T-helper 1 cell treated with Interleukin-12 subunit alpha and Interleukin-12 subunit beta and Interleukin-4 antibody, amounts not matched to agents 30 μg/mL and 1 μg/mL, for 36 hours (primary cell): ENCODE results near the gene TSSK6.

Experiments used
- H3K27ac Mint-ChIP-seq: one replicate; pipeline ENCODE4 v1.8.0; 2021; ENCODE audit warnings: mild to moderate bottlenecking, mixed read lengths
- H3K27me3 Mint-ChIP-seq: one replicate; pipeline ENCODE4 v1.8.0; 2021; ENCODE audit warnings: low read depth, mixed read lengths
- H3K36me3 Mint-ChIP-seq: one replicate; pipeline ENCODE4 v1.8.0; 2021; ENCODE audit warnings: low read depth, mixed read lengths
- H3K4me1 Mint-ChIP-seq: one replicate; pipeline ENCODE4 v1.8.0; 2021; ENCODE audit warnings: low read depth, mixed read lengths
- H3K4me3 Mint-ChIP-seq: one replicate; pipeline ENCODE4 v1.8.0; 2021; ENCODE audit warnings: mild to moderate bottlenecking, moderate library complexity, mixed read lengths
- H3K9me3 Mint-ChIP-seq: one replicate; pipeline ENCODE4 v1.8.0; 2021; ENCODE audit warnings: mixed read lengths

TSSK6 gene

GRCh38 chr19:19549804-19550464 lies 34.6 kb upstream of the TSSK6 start:
- H3K9me3 Mint-ChIP-seq: no peaks in the 10 kb centered on the region
- H3K27me3 Mint-ChIP-seq: no peaks in the 10 kb centered on the region
- no peak overlapping the region for H3K27ac Mint-ChIP-seq
- H3K4me3 Mint-ChIP-seq: no peak overlapping the region
- H3K4me1 Mint-ChIP-seq: peaks cover 3% of the 10 kb centered on the region
- no peaks in the 10 kb centered on the region for H3K36me3 Mint-ChIP-seq

- no peaks in the 10 kb centered on the region for H3K9me3 Mint-ChIP-seq
- no peaks in the 10 kb centered on the region for H3K27me3 Mint-ChIP-seq
- no peaks in the 10 kb centered on the region for H3K36me3 Mint-ChIP-seq
- H3K4me3 Mint-ChIP-seq: no peak overlapping the region
- no peaks in the 10 kb centered on the region for H3K4me1 Mint-ChIP-seq
- peak overlapping the region; percentile 45 for H3K27ac Mint-ChIP-seq
These were observed 33.8 kb upstream of the TSSK6 start for GRCh38 chr19:19548915-19549759.

- Mint-ChIP-seq H3K27ac (no peak overlapping the region), H3K27me3 (no peaks in the 10 kb centered on the region)
These were observed 32.5 kb upstream of the TSSK6 start for GRCh38 chr19:19547674-19548336.

GRCh38 chr19:19546751-19547162 lies 31.4 kb upstream of the TSSK6 start:
- peaks cover 3% of the 10 kb centered on the region for H3K4me1 Mint-ChIP-seq
- H3K36me3 Mint-ChIP-seq: no peaks in the 10 kb centered on the region
- no peak overlapping the region for H3K4me3 Mint-ChIP-seq
- no peak overlapping the region for H3K27ac Mint-ChIP-seq
- H3K9me3 Mint-ChIP-seq: no peaks in the 10 kb centered on the region
- H3K27me3 Mint-ChIP-seq: no peaks in the 10 kb centered on the region

More at GRCh38 chr19:19547674-19548336, 32.5 kb upstream of the TSSK6 start:
- Mint-ChIP-seq H3K9me3 (no peaks in the 10 kb centered on the region), H3K4me3 (no peak overlapping the region), H3K4me1 (no peaks in the 10 kb centered on the region), H3K36me3 (no peaks in the 10 kb centered on the region)

GRCh38 chr19:19545707-19546106 lies 30.4 kb upstream of the TSSK6 start:
- no peak overlapping the region for H3K4me3 Mint-ChIP-seq
- no peak overlapping the region for H3K27ac Mint-ChIP-seq
- no peaks in the 10 kb centered on the region for H3K36me3 Mint-ChIP-seq
- no peaks in the 10 kb centered on the region for H3K9me3 Mint-ChIP-seq
- no peaks in the 10 kb centered on the region for H3K27me3 Mint-ChIP-seq
- peaks cover 7% of the 10 kb centered on the region for H3K4me1 Mint-ChIP-seq

- Mint-ChIP-seq H3K9me3 (no peaks in the 10 kb centered on the region), H3K27me3 (no peaks in the 10 kb centered on the region), H3K4me3 (no peak overlapping the region), H3K36me3 (no peaks in the 10 kb centered on the region), H3K27ac (no peak overlapping the region), H3K4me1 (peaks cover 9% of the 10 kb centered on the region)
These were observed 29.7 kb upstream of the TSSK6 start for GRCh38 chr19:19544954-19545591.

- H3K4me3 Mint-ChIP-seq: no peak overlapping the region
- no peaks in the 10 kb centered on the region for H3K9me3 Mint-ChIP-seq
- no peaks in the 10 kb centered on the region for H3K36me3 Mint-ChIP-seq
- peaks cover under 1% of the 10 kb centered on the region for H3K27me3 Mint-ChIP-seq
- no peak overlapping the region for H3K27ac Mint-ChIP-seq
- H3K4me1 Mint-ChIP-seq: peaks cover 9% of the 10 kb centered on the region
These were observed 29.1 kb upstream of the TSSK6 start for GRCh38 chr19:19544257-19544953.

GRCh38 chr19:19543640-19544039 lies 28.3 kb upstream of the TSSK6 start:
- Mint-ChIP-seq H3K27me3 (peaks cover 8% of the 10 kb centered on the region), H3K4me1 (peaks cover 14% of the 10 kb centered on the region), H3K36me3 (peaks cover under 1% of the 10 kb centered on the region), H3K9me3 (no peaks in the 10 kb centered on the region), H3K27ac (no peak overlapping the region), H3K4me3 (no peak overlapping the region)

GRCh38 chr19:19543101-19543500 lies 27.8 kb upstream of the TSSK6 start:
- H3K27me3 Mint-ChIP-seq: peaks cover 11% of the 10 kb centered on the region
- H3K27ac Mint-ChIP-seq: no peak overlapping the region
- H3K36me3 Mint-ChIP-seq: peaks cover 3% of the 10 kb centered on the region
- H3K4me3 Mint-ChIP-seq: no peak overlapping the region
- peaks cover 15% of the 10 kb centered on the region for H3K4me1 Mint-ChIP-seq
- no peaks in the 10 kb centered on the region for H3K9me3 Mint-ChIP-seq

- Mint-ChIP-seq H3K9me3 (no peaks in the 10 kb centered on the region), H3K4me3 (no peak overlapping the region), H3K4me1 (peaks cover 17% of the 10 kb centered on the region), H3K27me3 (peaks cover 15% of the 10 kb centered on the region), H3K27ac (peak overlapping the region; percentile 11), H3K36me3 (peaks cover 3% of the 10 kb centered on the region)
These were observed 27.2 kb upstream of the TSSK6 start for GRCh38 chr19:19542507-19542906.

- H3K27ac Mint-ChIP-seq: no peak overlapping the region
- no peaks in the 10 kb centered on the region for H3K9me3 Mint-ChIP-seq
- peaks cover 21% of the 10 kb centered on the region for H3K4me1 Mint-ChIP-seq
- peaks cover 3% of the 10 kb centered on the region for H3K36me3 Mint-ChIP-seq
- H3K4me3 Mint-ChIP-seq: peak overlapping the region; percentile 46
- peaks cover 20% of the 10 kb centered on the region for H3K27me3 Mint-ChIP-seq
These were observed 26.3 kb upstream of the TSSK6 start for GRCh38 chr19:19541616-19542015.

GRCh38 chr19:19540715-19541515 lies 25.6 kb upstream of the TSSK6 start:
- H3K36me3 Mint-ChIP-seq: peaks cover 3% of the 10 kb centered on the region
- no peaks in the 10 kb centered on the region for H3K9me3 Mint-ChIP-seq
- H3K27me3 Mint-ChIP-seq: peaks cover 21% of the 10 kb centered on the region
- no peak overlapping the region for H3K27ac Mint-ChIP-seq
- H3K4me3 Mint-ChIP-seq: peak overlapping the region; percentile 58
- H3K4me1 Mint-ChIP-seq: peaks cover 21% of the 10 kb centered on the region

- Mint-ChIP-seq H3K36me3 (peaks cover 3% of the 10 kb centered on the region), H3K9me3 (no peaks in the 10 kb centered on the region), H3K27me3 (peaks cover 21% of the 10 kb centered on the region), H3K27ac (no peak overlapping the region), H3K4me3 (peak overlapping the region; percentile 58), H3K4me1 (peaks cover 21% of the 10 kb centered on the region)
These were observed 24.8 kb upstream of the TSSK6 start for GRCh38 chr19:19540064-19540714.
